HepG2 (cell line): ENCODE results near the gene SLC29A1. TPM values are rescaled to one million over a fixed set of nuclear protein-coding genes. Genes with fewer than 3 reads are reported as not detected.

ENCODE experiments used
- ARNTL ChIP-seq: sonication (generic); formaldehyde crosslinking; IDR thresholded peaks from 2 replicates; pipeline ENCODE4 v1.4.0; 2020; ENCODE audit warnings: mild to moderate bottlenecking, missing genetic modification reagents
- ETV6 ChIP-seq: sonication (generic); formaldehyde crosslinking; conservative IDR thresholded peaks from 2 replicates; pipeline ENCODE4 v1.4.0; 2020; ENCODE audit warnings: missing genetic modification reagents
- HDAC6 ChIP-seq: fragments of 200-600 bp; sonication (generic); IDR thresholded peaks from 2 replicates; pipeline ENCODE4 v1.7.0; 2017; ENCODE audit warnings: mild to moderate bottlenecking, antibody characterized with exemption, low read length, low read depth
- JUN ChIP-seq: sonication (generic); formaldehyde crosslinking; IDR thresholded peaks from 2 replicates; pipeline ENCODE4 v1.4.0; 2020; ENCODE audit warnings: mild to moderate bottlenecking, missing genetic modification reagents
- KLF12 ChIP-seq: sonication (generic); formaldehyde crosslinking; IDR thresholded peaks from 2 replicates; pipeline ENCODE4 v1.4.0; 2020; ENCODE audit warnings: missing genetic modification reagents, borderline replicate concordance
- NFKBIZ ChIP-seq: IDR thresholded peaks from 2 replicates; pipeline ENCODE4 v1.6.1; 2018; ENCODE audit warnings: missing genetic modification reagents, missing compliant biosample characterization
- SNAPC2 ChIP-seq: sonication (generic); formaldehyde crosslinking; IDR thresholded peaks from 2 replicates; pipeline ENCODE4 v1.8.1; 2022; ENCODE audit warnings: mild to moderate bottlenecking, missing genetic modification reagents
- TOPORS ChIP-seq: sonication (generic); formaldehyde crosslinking; IDR thresholded peaks from 2 replicates; pipeline ENCODE4 v1.8.0; 2023; ENCODE audit warnings: mild to moderate bottlenecking, missing genetic modification reagents
- ZBTB7A ChIP-seq: sonication (generic); formaldehyde crosslinking; IDR thresholded peaks from 2 replicates; pipeline ENCODE4 v1.8.0; 2022; ENCODE audit warnings: mild to moderate bottlenecking, missing genetic modification reagents
- ZNF138 ChIP-seq: sonication (generic); formaldehyde crosslinking; IDR thresholded peaks from 2 replicates; pipeline ENCODE4 v1.5.0; 2020; ENCODE audit warnings: mild to moderate bottlenecking, low read depth, missing genetic modification reagents
- ZNF407 ChIP-seq: sonication (generic); formaldehyde crosslinking; IDR thresholded peaks from one replicate; pipeline ENCODE4 v1.5.1; 2020; ENCODE audit warnings: mild to moderate bottlenecking, missing genetic modification reagents; ENCODE audit errors: not compliant biosample characterization
- ZNF430 ChIP-seq: sonication (generic); formaldehyde crosslinking; IDR thresholded peaks from 2 replicates; pipeline ENCODE4 v1.9.0; 2021; ENCODE audit warnings: mild to moderate bottlenecking, missing genetic modification reagents
- ZNF549 ChIP-seq: sonication (generic); formaldehyde crosslinking; IDR thresholded peaks from 2 replicates; pipeline ENCODE4 v1.5.0; 2020; ENCODE audit warnings: missing genetic modification reagents
- ZNF878 ChIP-seq: sonication (generic); formaldehyde crosslinking; IDR thresholded peaks from 2 replicates; pipeline ENCODE4 v1.8.1; 2023; ENCODE audit warnings: mild to moderate bottlenecking, missing genetic modification reagents, moderate library complexity
- polyA plus RNA-seq, 8 experiments: library from polyadenylated mRNA; depleted of rRNA in 3 of 8; stranded (reverse) in 7 of 8; unstranded in 1 of 8; fragments of >200 nt; fragmentation: Illumina TruSeq in 4 of 8; extraction: Trizol in 4 of 8; gene quantifications; 2 replicates each; pipeline versions ENCODE4 v1.2.1 to v1.2.3, GENCODE V29; 2011 to 2016; ENCODE audit warnings: low read depth in 4 of 8, missing spikeins in 1 of 8, mixed read lengths in 1 of 8; ENCODE audit not compliant: insufficient read depth in 1 of 8
- total RNA-seq, 5 experiments: library from RNA; depleted of rRNA; stranded (reverse); fragments of >200 nt; fragmentation: Illumina TruSeq; extraction: Trizol; gene quantifications; 2 replicates each; pipeline ENCODE4 v1.2.3, GENCODE V29; 2016; ENCODE audit warnings: low read depth in 1 of 5
- TF ChIP-seq, protein P1 (sequence below): sonication (generic); formaldehyde crosslinking; IDR thresholded peaks from 2 replicates; pipeline ENCODE4 v1.4.0; 2020; ENCODE audit warnings: missing genetic modification reagents, borderline replicate concordance

Gene SLC29A1
- total and polyA plus RNA-seq, 2 of the 13 experiments (the other 11 are each of a cell fraction or from before 2014, with no cell fraction given) = 43.2 to 106 TPM

DNA sequence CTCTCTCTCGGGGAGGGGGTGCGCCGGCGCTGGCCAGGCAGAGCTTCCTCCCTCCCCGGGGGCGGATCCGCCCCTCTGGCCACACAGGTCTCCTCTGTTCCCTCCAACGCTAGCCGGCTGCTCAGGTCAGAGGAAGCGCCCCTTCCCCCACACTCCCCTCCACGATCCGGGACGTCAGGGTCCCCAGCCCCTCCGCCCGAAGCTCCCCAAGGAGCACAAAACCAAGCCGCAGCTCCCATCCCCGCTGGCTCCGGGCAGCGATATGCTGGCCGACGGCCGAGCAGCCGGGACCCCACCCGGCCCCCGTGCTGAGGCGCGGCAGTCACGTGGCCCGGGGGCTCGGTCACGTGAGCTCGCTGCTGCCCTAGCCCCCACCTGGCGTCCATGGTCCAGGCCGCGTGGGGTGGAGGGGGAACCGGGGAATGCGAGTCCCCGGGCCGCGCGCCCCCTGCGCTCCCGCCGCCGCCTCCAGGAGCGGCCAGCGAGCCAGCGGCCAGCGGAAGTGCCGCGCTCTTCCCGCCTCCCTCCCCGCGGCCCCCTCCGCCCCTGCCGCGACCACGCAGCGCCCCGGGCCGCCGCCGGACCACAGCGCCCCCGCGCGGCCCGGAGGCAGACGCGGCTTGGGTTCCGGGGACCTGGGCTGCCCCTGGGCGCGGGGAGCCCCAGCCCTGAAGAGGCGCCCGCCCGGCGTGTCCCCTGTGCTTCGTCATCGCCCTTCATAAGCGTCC, 33.8 kb downstream of the SLC29A1 start, which contains the start of gene SLC35B2 (continued):
- no peak for TF ChIP-seq ZNF407
- peak; percentile 23; the same call in 1 of the 2 replicates for TF ChIP-seq ZNF878 (CRISPR knock-in tag)
- TF ChIP-seq KLF12 = peak; percentile 24; the same call in 1 of the 2 replicates
- TF ChIP-seq ZNF549 = no peak
- no peak for TF ChIP-seq HDAC6
- peak; percentile 83 for TF ChIP-seq ZBTB7A (CRISPR knock-in tag)
- TF ChIP-seq ETV6 (CRISPR knock-in tag) = no peak; the same call in none of the 2 replicates
- no peak for TF ChIP-seq ZNF138 (CRISPR knock-in tag)
- TF ChIP-seq ZNF430 (CRISPR knock-in tag) = peak; percentile 97
- TF ChIP-seq JUN = peak; percentile 16; the same call in 1 of the 2 replicates
- TF ChIP-seq TOPORS (CRISPR knock-in tag) = peak; percentile 95
- TF ChIP-seq, protein P1, sequence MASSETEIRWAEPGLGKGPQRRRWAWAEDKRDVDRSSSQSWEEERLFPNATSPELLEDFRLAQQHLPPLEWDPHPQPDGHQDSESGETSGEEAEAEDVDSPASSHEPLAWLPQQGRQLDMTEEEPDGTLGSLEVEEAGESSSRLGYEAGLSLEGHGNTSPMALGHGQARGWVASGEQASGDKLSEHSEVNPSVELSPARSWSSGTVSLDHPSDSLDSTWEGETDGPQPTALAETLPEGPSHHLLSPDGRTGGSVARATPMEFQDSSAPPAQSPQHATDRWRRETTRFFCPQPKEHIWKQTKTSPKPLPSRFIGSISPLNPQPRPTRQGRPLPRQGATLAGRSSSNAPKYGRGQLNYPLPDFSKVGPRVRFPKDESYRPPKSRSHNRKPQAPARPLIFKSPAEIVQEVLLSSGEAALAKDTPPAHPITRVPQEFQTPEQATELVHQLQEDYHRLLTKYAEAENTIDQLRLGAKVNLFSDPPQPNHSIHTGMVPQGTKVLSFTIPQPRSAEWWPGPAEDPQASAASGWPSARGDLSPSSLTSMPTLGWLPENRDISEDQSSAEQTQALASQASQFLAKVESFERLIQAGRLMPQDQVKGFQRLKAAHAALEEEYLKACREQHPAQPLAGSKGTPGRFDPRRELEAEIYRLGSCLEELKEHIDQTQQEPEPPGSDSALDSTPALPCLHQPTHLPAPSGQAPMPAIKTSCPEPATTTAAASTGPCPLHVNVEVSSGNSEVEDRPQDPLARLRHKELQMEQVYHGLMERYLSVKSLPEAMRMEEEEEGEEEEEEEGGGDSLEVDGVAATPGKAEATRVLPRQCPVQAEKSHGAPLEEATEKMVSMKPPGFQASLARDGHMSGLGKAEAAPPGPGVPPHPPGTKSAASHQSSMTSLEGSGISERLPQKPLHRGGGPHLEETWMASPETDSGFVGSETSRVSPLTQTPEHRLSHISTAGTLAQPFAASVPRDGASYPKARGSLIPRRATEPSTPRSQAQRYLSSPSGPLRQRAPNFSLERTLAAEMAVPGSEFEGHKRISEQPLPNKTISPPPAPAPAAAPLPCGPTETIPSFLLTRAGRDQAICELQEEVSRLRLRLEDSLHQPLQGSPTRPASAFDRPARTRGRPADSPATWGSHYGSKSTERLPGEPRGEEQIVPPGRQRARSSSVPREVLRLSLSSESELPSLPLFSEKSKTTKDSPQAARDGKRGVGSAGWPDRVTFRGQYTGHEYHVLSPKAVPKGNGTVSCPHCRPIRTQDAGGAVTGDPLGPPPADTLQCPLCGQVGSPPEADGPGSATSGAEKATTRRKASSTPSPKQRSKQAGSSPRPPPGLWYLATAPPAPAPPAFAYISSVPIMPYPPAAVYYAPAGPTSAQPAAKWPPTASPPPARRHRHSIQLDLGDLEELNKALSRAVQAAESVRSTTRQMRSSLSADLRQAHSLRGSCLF = no peak
- TF ChIP-seq ARNTL (CRISPR knock-in tag) = peak; percentile 98
- TF ChIP-seq SNAPC2 = peak; percentile 74
- TF ChIP-seq NFKBIZ (CRISPR knock-in tag) = peak; percentile 61; the same call in 1 of the 2 replicates
